ENCODE results near the gene DENND1A.

DNA sequence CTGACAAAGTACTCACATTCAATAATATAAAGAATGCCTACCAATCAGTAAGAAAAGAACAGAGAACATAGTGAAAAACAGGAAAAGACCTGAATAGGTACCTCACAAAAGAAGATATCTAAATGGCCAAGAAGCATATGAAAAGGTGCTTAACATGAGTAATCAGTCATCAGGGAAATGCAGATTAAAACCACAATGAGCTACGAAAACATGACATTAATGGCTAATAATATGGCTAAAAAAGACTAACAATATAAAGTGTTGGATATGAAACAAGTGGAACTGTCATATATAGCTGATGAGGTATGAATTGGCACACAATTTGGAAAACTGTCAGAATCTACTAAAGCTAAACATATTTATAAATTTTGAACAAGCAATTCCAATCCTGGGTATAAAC, 18.9 kb downstream of the DENND1A start:
- TF ChIP-seq JUNB (IDR thresholded peaks at IDR 0.05) (no peak), RAD21 (conservative IDR thresholded peaks at IDR 0.05 in 1 of 2, IDR thresholded peaks at IDR 0.05 in 1 of 2) (no peak), MYC (IDR thresholded peaks at IDR 0.05; ENCODE audit: borderline replicate concordance, low read length) (no peak), RFX5 (IDR thresholded peaks at IDR 0.05) (no peak), FOSL2 (IDR thresholded peaks at IDR 0.05) (no peak), FOSL2 (CRISPR knock-in tag; IDR thresholded peaks at IDR 0.05) (no peak), POLR2A (IDR thresholded peaks at IDR 0.05; ENCODE audit: low read length) (no peak), CBX2 (IDR thresholded peaks at IDR 0.05; ENCODE audit: borderline replicate concordance, low read depth) (no peak)
- TF ChIP-seq, protein P1, sequence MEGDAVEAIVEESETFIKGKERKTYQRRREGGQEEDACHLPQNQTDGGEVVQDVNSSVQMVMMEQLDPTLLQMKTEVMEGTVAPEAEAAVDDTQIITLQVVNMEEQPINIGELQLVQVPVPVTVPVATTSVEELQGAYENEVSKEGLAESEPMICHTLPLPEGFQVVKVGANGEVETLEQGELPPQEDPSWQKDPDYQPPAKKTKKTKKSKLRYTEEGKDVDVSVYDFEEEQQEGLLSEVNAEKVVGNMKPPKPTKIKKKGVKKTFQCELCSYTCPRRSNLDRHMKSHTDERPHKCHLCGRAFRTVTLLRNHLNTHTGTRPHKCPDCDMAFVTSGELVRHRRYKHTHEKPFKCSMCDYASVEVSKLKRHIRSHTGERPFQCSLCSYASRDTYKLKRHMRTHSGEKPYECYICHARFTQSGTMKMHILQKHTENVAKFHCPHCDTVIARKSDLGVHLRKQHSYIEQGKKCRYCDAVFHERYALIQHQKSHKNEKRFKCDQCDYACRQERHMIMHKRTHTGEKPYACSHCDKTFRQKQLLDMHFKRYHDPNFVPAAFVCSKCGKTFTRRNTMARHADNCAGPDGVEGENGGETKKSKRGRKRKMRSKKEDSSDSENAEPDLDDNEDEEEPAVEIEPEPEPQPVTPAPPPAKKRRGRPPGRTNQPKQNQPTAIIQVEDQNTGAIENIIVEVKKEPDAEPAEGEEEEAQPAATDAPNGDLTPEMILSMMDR (IDR thresholded peaks at IDR 0.05), result no peak
